DMS153 (cell line): ENCODE measurements around the gene PKHD1.

Experiments used
- DNase-seq: peaks from one replicate; lab custom pipeline; 2025; lab: John Stamatoyannopoulos, UW

PKHD1 gene

DNA sequence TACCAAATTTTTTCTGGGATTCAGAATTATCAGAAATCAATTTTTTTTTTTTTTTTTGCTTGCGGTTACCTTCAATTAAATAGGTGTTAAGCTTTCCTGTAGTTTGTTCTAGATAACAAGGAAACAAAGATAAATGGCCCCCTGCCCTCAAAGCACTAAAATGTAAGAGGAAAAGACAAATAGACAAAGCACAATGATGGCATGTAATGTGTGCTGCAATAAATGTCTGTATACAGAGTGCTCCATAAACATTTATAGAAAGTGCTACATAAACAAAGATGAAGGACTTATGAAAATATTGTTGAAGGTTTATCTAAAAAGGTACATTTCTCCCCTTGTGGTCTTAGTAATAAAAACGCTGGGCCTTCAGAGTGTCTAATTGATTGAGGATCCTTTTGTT, 384.6 kb downstream of the PKHD1 start:
- no peak for DNase-seq

GRCh38 chr6:51684603-51685002, 402.8 kb downstream of the PKHD1 start:
- DNase-seq, result no peak

DNA sequence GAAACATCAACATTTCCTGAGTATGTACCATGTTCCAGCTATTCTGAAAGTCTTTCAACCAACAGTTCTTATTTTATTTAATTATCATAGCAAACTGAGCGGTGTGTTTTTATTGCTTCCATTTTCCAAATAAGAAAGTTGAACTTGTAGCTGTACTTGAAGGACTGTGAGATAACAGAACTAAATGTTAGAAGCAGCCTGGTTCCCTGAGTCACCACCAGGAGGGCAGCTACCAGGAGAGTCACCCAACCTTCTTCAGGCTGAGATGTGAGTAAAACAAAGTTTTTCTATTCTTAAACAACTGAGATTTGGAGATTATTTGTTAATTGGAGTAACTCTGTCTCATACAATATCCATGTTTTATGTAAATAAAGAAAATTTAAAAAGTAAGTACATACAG, 403.4 kb downstream of the PKHD1 start:
- DNase-seq, result no peak

GRCh38 chr6:51678905-51679620, 408.4 kb downstream of the PKHD1 start:
- peak; percentile 57 for DNase-seq

DNA sequence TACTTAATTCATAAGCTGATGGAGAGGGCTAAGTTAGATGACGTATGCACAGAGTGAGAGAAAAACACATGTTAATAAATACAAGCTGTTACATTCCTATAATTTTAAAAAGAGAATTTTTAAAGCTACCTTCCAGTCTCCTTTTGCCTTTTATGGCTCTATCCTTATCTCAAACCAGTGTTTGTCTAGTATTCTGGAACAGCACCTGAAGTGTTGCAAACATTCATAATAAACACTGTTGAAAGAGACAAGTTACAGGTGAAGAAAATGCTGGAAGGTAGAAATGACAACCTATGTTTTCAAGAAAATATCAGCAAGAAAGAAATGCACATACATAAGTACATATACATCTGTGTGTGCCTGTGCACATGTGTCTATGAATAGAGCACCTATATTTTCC, 409.1 kb downstream of the PKHD1 start:
- no peak for DNase-seq

- no peak for DNase-seq
Measured at GRCh38 chr6:51675922-51676275, 411.5 kb downstream of the PKHD1 start.

- no peak for DNase-seq
Measured at GRCh38 chr6:51675020-51675921, 412.1 kb downstream of the PKHD1 start.

DNA sequence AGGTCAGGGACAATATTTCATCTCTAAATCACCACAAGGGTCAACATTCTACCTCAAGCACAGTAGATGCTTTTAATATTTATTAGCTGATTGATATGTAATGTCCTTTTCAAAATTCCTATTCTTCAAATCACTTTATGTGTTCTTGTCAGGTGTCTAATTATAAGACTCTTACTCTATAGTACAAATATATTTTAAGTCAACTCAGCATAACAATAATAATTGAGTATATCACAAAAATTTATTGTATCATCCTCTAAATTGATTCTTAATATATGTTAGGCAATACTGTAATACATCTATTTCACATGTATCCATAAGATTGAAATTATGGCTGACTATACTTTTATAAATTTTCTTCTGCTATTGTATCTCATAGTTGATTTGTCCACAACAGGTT, 423.9 kb downstream of the PKHD1 start:
- no peak for DNase-seq

- no peak for DNase-seq
Measured at GRCh38 chr6:51660767-51661166, 426.6 kb downstream of the PKHD1 start.

DNA sequence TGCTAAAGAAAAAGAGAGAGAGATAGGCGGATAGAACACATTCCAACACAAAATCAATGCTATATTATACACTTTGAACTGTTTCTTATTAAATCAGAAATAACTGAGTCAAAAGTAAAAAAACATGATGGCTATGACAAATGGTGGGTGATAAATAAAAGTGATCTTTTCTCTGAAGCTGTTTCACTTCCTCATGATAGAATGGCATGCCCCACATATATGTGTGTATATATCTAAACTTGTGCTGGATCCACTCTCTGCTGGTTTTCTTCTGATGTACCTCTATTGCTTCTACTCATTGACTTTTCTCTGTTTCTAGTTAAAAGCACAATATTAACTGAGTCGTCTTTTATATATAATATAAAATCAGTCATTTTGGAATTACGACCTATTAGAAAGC, 429.9 kb downstream of the PKHD1 start:
- no peak for DNase-seq

DNA sequence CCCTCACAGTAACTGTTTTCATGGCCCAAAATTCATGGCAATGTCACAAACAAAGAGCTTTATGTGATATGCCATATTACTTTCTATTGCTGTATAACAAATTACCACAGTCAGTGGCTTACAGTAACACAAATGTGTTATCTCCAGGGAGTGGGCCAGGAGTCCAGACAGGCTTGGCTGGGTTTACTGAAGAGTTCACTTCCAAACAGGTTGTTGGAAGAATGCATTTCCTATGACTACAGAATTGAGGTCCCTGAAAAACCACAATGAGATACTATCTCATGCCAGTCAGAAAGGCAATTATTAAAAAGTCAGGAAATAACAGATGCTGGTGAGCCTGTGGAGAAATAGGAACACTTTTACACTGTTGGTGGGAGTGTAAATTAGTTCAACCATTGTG, 431.9 kb downstream of the PKHD1 start:
- no peak for DNase-seq

DNA sequence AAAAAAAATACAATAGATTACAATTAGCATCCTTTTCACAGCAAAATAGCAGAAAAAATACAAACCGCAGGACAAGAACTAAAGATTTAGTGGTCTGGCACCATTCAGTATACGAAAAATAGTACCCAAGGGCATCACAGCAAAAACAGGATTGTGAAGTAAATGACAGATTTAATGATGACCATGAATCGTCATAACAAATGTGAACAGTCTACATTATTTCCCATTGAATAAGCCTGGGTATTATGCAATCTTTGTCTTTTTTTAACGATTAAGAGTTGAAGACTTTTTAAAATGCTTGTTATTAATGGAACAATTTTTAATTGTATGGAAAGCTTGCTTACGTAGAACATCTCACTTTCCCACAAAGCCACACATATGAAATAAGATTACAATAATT, 432.8 kb downstream of the PKHD1 start:
- no peak for DNase-seq

GRCh38 chr6:51651132-51651817, 436.1 kb downstream of the PKHD1 start:
- no peak for DNase-seq

DNA sequence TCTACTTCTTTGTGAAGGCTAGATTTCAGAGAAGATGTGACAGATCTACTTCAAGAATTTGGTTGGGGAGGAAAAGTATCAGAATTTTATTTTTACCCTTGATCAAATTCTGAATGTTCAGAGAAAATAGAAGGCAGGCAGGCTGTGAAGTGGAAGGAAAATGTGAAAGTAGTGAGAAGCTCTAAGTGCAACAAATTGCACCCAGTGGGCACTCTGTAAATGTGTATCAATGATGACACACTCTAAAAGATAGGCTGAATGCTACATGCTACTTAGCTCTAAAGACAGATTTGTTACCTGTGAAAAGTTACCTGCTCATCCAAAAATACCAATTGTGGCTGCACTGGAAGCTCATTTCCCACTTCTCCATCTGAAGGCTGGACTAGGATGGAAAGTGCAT, 438.6 kb downstream of the PKHD1 start:
- no peak for DNase-seq

DNA sequence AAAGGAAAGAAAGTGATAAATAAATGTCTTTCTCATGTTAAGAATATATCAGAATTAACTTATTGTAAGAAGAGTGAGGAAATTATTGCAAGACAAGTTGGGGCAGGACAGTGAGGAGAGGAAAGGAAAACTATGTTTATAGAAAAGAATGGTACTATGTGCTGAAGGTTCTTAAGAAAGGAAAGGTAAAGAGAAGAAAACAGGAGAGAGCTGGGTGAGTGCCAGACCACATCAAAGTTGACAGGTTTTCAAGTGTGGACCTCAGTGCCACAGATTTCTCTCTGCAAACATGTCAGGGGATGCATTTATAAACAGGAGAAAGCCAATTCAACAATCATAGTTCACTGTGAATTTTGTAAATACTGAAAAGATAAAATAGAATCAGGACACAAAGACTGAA, 439.2 kb downstream of the PKHD1 start:
- DNase-seq, result no peak

- DNase-seq, result no peak
Measured at GRCh38 chr6:51644426-51644825, 443.0 kb downstream of the PKHD1 start.

DNA sequence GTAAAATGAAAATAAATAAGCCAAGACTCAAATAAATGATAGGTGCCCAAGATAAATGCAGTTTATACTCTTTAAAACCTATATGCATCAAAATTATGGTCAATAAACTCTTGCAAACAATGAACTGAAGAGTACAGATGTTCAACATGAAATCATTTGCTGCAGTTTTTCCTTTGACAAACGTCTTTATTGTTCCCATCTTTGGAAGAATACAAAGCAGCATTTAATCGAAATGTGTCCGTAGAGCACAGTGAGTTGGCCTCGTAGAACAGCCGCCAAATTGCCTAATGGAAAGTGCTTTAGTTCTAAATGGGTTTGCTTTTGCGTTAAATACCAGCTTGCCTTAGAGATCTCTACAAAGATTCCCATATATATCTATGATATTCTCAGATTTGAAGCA, 447.4 kb downstream of the PKHD1 start:
- DNase-seq, result no peak

GRCh38 chr6:51633424-51633823, 454.0 kb downstream of the PKHD1 start:
- DNase-seq, result no peak

GRCh38 chr6:51630011-51630410, 457.4 kb downstream of the PKHD1 start:
- no peak for DNase-seq

DNA sequence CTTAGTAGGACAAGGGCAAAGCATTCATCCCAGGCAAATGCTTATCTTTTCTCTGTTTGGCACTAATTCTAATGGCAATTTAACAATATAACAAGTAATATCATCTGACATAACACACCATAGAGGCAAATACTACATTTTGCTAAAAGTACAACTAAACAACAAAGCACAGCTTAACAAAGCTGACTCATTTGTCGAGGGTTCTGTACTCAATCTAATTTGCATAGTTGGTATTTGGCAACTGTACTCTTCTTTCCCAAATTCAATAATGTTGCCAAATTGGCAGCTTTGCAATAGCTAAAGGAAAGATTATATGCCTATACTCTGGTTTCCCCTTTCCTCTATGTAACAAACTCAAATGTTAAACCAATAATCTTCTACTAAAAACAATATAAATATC, 461.0 kb downstream of the PKHD1 start:
- DNase-seq, result no peak

GRCh38 chr6:51625566-51625965, 461.8 kb downstream of the PKHD1 start:
- DNase-seq, result no peak

DNA sequence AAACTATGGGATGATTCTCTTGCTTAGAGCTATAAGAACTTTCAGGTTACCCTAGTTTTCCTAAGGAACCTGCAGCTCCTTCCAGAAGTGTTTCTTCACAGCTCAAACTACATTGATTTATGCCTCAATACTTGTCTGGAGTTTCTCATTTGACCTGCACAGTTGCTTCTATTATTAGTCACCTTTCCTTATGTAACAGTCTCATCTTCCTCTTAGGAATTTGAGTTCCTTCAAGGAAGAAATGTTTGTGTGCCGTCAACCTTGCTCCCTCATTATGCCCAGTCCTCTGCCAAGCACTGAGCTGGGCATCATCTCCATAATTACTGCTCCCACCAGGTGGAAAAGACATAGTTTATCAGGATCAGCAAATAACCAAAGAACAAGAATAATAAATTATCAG, 466.4 kb downstream of the PKHD1 start:
- no peak for DNase-seq
